GM19372 (cell line): Measurements from ENCODE around the gene IFITM1.

Experiments used
- ATAC-seq: cut with Tn5 transposase; IDR thresholded peaks from one replicate; pipeline ENCODE4 v1.9.1; 2021; ENCODE audit warnings: mild to moderate bottlenecking, low read depth, moderate library complexity; ENCODE audit not compliant: unreplicated experiment

The IFITM1 gene

GRCh38 chr11:293271-293851, 20.5 kb upstream of the IFITM1 start:
- no peak for ATAC-seq

DNA sequence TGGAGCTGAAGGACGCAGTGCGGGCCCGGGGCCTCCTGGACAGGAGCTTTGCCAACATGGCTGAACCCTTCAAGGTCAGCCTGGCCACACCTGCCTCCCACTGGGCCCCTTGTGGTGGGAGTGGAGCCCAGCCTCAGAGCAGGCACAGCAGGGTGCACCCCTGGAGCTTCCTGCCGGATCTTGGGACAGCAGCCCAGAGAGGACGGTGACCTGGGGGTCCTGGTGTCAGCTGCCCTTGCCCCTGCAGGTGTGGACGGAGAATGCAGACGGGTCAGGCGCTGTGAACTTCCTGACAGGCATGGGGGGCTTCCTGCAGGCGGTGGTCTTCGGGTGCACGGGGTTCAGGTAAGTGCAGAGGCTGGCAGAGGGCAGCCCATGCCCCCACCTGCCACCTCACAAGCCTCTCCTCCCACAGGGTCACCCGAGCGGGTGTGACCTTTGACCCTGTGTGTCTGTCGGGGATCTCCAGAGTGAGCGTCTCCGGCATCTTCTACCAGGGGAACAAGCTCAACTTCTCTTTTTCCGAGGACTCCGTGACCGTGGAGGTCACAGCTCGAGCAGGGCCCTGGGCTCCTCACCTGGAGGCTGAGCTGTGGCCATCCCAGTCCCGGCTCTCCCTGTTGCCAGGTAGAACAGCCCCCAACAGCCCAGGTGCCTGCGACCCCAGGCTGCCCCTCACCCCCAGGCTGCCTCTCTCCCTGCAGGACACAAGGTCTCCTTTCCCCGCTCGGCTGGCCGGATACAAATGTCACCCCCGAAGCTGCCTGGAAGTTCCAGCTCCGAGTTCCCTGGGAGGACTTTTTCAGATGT, 19.8 kb upstream of the IFITM1 start:
- ATAC-seq = no peak

GRCh38 chr11:294780-295179, 19.1 kb upstream of the IFITM1 start:
- no peak for ATAC-seq

- ATAC-seq = no peak
Measured at GRCh38 chr11:295351-296170, 18.3 kb upstream of the IFITM1 start.

- ATAC-seq = no peak
Measured at GRCh38 chr11:296171-297050, 17.4 kb upstream of the IFITM1 start.

GRCh38 chr11:297051-297585, 16.7 kb upstream of the IFITM1 start:
- no peak for ATAC-seq

GRCh38 chr11:297586-298405, 16.0 kb upstream of the IFITM1 start:
- ATAC-seq = no peak

DNA sequence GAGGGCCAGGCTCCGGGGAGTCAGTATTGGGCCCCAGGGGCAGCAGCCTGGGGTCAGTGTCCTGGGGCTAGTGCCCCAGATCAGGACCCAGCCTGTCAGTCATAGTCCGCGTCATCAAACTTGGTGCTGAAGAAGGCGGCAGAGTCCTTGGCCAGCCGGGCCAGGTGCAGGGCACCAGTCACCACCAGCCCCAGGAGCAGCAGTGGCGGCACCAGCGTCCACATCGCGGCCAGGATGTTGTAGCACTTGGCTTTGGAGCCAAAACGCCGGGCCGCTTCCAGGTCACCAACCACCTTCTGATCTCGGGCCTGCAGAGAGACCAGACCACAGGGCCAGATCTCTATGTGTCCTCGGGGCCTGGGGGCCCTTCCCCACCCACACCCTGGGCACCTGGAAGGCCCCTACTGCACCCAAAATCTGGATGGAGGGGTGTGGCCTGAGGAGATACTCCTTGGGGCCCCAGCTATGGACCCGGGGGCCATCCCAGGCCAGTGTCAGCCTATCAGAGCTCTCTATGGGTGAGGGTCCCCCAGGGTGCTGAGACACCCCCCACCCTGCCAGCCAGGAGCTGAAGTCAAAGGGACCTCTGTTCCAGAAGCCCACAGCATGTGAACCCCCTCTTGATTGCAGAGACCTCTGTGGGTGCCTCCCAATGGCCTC, 15.3 kb upstream of the IFITM1 start:
- ATAC-seq = no peak

GRCh38 chr11:299081-299891, 14.6 kb upstream of the IFITM1 start, which contains the start of gene IFITM5:
TSS of gene IFITM5 (minus strand) at chr11:299526. CDS start at chr11:299490, 36 bp downstream.
- ATAC-seq = no peak

DNA sequence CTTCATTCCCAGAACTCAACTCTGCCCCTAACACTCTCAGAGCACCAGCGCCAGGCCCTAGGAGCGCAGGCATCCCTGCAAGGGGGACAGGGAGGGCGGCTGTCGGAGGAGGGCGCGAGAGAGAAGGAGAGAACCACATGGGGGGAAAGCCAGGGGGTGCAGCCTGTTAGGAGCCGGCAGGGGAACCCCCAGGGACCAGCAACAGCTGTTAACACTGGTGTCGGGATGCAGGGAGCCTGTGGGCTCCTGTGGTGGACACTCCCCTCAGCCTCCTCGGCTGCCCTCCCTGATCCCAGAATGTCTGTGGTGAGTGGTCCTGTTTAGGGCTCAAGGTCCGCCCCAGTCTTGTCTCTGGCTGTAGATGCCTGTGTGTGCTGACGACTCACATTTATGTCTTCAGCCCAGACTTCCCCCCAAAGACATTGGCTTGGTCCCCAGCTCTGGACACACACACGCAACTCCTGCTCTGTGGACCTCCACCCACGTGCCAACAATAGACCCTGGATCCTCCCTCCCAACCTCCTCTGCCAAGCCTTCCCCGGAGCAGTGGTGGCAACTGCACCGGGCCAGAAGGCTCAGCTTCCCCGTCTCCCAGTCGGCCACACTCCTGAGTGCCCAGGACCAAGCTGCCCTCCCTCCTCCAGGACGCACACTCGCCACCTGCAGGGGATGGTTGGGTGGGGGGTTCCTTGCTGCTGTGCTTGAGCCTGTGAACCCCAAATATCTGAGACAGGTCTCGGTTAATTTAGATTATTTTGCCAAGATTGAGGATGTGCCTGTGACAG, 13.7 kb upstream of the IFITM1 start:
- no peak for ATAC-seq

DNA sequence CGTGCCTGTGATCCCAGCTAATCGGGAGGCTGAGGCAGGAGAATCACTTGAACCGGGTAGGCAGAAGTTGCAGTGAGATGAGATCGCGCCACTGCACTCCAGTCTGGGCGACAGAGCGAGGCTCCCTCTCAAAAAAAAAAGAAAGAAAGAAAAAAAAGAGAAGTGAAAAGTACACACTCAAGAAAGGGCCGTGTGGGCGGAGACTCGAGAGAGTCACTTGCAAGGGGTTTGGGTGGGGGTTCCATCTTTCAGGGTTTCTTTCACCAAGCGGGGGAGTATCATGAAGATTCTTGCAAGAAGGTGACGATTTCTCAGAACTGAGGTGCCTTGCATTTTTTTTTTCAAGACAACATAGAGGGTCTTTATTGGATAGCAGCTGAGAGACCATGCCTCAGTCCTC, 10.5 kb upstream of the IFITM1 start:
- ATAC-seq = no peak

GRCh38 chr11:304061-304506, 9.8 kb upstream of the IFITM1 start:
- ATAC-seq = no peak

DNA sequence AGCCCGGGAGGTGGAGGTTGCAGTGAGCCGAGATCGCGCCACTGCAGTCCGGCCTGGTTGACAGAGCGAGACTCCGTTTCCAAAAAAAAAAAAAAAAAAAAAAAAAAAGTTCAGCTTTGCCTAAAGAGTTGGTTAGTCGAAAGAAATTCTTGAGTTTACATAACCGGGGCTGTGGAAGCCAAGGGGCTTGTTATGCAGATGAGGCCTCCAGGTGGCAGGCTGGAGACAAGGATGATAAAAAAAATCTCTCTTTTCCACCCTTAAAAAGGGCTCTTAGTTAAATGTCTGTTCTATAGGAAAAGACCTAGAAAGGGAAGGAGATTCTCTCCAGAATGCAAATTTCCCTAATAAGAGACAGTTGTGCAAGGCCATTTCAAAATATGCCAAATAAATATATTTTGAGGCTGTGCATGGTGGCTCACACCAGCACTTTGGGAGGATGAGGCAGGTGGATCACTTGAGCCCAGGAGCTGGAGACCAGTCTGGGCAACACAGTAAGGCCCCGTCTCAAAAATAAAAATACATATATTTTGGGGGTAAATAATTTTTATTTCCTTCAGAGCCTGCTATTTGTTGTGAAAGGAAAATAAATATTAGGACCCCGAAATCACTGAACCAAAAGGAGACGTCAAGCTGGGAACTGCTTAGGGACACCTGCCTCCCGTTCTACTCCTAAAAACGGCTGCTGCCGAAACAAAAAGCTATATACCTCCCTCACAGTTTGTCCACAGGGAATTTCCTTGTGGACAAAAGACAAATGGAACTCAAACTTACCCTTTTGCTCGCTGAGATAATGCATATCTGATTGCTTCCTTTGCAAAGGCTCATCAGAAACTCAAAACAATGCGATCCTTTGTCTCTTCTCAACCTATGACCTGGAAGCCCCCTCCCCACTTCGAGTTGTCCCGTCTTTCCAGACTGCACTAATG, 8.7 kb upstream of the IFITM1 start:
- ATAC-seq = no peak

DNA sequence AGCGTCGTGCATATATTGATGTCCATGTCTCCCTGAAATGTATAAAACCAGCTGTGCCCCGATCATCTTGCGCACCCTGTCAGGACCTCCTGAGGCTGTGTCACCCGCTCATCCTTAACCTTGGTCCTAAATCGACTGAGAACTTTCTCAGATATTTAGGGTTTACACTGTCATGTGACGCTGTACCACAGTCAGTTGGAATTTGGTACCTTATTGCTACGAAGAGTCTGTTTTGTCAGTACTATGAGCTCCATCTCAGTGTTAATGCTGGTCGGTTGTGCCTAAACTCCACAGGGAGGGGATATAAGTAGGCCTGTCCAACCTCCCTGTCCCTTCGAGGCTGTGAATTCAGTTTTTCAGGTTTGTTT, 8.0 kb upstream of the IFITM1 start:
- no peak for ATAC-seq

DNA sequence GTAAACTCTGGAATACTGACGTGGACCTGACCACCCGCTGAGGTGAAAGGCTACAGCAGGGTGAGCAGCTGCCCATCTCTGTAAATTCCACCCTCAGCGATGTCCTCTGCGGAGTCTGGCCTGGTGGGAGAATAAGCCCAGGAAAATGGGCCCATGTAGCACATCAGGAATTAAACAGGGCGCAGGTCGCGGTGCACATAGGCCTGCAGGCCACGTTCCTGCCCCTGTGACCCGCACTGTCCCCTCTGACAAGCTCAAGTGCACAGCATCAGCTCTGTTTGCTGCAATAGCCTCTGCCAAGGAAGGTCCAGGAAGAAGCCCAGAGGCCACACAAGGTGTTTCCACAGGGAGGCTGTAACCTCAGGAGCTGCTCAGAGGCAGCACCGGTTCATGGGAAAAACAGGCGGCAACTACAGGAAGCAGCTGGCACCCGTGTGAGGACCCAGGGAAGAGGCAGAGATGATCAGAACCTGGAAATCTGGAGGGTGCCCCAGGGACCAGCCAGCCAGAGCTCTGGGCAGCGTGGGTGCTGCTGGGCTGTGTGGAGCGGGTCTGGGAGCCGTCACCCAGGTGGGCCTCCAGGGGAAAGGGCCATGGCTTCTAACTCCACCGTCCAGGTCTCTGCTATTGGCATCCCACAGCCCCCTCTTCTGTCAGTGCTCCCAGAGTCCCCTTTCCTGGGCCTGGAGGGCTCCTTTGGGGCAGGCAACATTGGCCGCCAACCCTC, 7.0 kb upstream of the IFITM1 start:
- ATAC-seq = no peak
